ENCODE measurements around the gene DDX1. TPM values are rescaled to one million over a fixed set of nuclear protein-coding genes. Genes with fewer than 3 reads are reported as not detected.

DDX1 gene
- total RNA-seq, 1 experiment from 2014 or later = 115 TPM

DNA sequence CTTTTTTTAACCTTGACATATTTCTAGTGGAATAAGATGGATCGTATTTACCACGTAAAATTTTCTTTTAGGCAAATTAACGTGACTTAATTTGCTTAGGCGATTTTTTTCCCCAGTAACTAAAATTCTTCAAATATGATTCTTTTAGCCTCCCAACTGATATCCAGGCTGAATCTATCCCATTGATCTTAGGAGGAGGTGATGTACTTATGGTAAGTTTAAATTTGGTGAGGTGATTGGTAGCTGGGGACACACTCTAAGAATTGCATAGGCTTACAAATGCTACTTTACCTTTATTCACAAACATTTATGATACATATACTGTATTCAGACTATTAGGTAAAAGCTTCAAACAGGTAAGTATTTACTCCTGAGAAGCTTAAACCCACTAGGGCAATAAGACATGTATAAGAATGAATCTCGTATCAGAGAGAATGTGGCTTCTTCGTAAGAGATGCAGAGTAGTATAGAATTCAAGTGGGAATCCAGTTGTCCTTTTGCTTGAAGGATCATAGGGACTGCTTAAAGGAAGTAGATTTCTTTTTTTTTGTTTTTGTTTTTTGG is 3.8 kb downstream of the DDX1 start:
- Mint-ChIP-seq H3K9me3 (no peaks in the 10 kb centered on the region), H3K27me3 (ENCODE audit: low read depth) (no peaks in the 10 kb centered on the region; the same call in 1 of the 2 replicates), H3K36me3 (peaks cover 46% of the 10 kb centered on the region), H3K4me1 (peaks cover 16% of the 10 kb centered on the region), H3K4me3 (no peak overlapping the region), H3K27ac (no peak overlapping the region)
- POLR2A ChIA-PET = interaction anchor here (0.6 kb wide), 1 partner anchor 15 kb away, joined by 5 read pairs; no protein-coding TSS in a partner anchor
- CTCF ChIA-PET = no interaction called here
- TF ChIP-seq, protein P1, sequence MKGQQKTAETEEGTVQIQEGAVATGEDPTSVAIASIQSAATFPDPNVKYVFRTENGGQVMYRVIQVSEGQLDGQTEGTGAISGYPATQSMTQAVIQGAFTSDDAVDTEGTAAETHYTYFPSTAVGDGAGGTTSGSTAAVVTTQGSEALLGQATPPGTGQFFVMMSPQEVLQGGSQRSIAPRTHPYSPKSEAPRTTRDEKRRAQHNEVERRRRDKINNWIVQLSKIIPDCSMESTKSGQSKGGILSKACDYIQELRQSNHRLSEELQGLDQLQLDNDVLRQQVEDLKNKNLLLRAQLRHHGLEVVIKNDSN (CRISPR knock-in tag; IDR thresholded peaks at IDR 0.05) = no peak
- TF ChIP-seq ZNF121 (CRISPR knock-in tag; IDR thresholded peaks at IDR 0.05) = no peak
- TF ChIP-seq GRHL2 (CRISPR knock-in tag; IDR thresholded peaks at IDR 0.05; ENCODE audit: insufficient replicate concordance, severe bottlenecking) = no peak
- TF ChIP-seq, protein P2, sequence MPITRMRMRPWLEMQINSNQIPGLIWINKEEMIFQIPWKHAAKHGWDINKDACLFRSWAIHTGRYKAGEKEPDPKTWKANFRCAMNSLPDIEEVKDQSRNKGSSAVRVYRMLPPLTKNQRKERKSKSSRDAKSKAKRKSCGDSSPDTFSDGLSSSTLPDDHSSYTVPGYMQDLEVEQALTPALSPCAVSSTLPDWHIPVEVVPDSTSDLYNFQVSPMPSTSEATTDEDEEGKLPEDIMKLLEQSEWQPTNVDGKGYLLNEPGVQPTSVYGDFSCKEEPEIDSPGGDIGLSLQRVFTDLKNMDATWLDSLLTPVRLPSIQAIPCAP (CRISPR knock-in tag; IDR thresholded peaks at IDR 0.05) = no peak
- TF ChIP-seq, protein P3, sequence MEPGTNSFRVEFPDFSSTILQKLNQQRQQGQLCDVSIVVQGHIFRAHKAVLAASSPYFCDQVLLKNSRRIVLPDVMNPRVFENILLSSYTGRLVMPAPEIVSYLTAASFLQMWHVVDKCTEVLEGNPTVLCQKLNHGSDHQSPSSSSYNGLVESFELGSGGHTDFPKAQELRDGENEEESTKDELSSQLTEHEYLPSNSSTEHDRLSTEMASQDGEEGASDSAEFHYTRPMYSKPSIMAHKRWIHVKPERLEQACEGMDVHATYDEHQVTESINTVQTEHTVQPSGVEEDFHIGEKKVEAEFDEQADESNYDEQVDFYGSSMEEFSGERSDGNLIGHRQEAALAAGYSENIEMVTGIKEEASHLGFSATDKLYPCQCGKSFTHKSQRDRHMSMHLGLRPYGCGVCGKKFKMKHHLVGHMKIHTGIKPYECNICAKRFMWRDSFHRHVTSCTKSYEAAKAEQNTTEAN (CRISPR knock-in tag; IDR thresholded peaks at IDR 0.05) = no peak
- no peak for TF ChIP-seq SMAD4 (CRISPR knock-in tag; IDR thresholded peaks at IDR 0.05)
- no peak for TF ChIP-seq IRF2 (CRISPR knock-in tag; IDR thresholded peaks at IDR 0.05; ENCODE audit: borderline replicate concordance, low read depth)
- DNase-seq (ENCODE audit: low spot score) (no peak), ATAC-seq (no peak)

DNA sequence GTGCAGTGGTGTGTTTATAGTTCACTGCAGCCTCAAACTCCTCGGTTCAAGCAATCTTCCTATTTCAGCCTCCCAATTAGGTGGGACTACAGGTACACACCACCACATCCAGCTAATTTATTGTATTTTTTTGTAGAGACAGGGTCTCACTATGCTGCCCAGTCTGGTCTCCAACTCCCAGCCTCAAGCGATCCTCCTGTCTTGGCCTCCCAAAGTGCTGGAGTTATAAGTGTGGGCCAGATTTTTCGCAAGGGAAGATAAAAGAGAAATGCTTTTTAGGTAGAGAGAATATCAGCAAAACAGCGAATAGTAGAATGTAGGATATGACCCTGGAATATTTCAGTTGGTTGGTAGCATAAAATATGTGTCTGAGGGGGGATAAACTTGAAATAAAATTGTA is 4.3 kb downstream of the DDX1 start:
- Mint-ChIP-seq H3K27me3 (ENCODE audit: low read depth) (no peaks in the 10 kb centered on the region; the same call in 1 of the 2 replicates), H3K36me3 (peaks cover 50% of the 10 kb centered on the region), H3K4me3 (no peak overlapping the region), H3K27ac (no peak overlapping the region), H3K4me1 (peaks cover 15% of the 10 kb centered on the region), H3K9me3 (no peaks in the 10 kb centered on the region)
- DNase-seq (ENCODE audit: low spot score) (no peak), ATAC-seq (no peak)
- ChIA-PET POLR2A (interaction anchor here (0.6 kb wide), 1 partner anchor 15 kb away, joined by 5 read pairs; no protein-coding TSS in a partner anchor), CTCF (no interaction called here)
- TF ChIP-seq NFYB (CRISPR knock-in tag; conservative IDR thresholded peaks at IDR 0.05; ENCODE audit: low read depth) (no peak), GTF2I (CRISPR knock-in tag; conservative IDR thresholded peaks at IDR 0.05) (0 out of 2 replicates have a peak, but pooled peaks have one; percentile 17), JAZF1 (CRISPR knock-in tag; IDR thresholded peaks at IDR 0.05) (no peak), ZNF121 (CRISPR knock-in tag; IDR thresholded peaks at IDR 0.05) (peak; percentile 80; the same call in 1 of the 2 replicates), ETV6 (CRISPR knock-in tag; IDR thresholded peaks at IDR 0.05) (no peak)

DNA sequence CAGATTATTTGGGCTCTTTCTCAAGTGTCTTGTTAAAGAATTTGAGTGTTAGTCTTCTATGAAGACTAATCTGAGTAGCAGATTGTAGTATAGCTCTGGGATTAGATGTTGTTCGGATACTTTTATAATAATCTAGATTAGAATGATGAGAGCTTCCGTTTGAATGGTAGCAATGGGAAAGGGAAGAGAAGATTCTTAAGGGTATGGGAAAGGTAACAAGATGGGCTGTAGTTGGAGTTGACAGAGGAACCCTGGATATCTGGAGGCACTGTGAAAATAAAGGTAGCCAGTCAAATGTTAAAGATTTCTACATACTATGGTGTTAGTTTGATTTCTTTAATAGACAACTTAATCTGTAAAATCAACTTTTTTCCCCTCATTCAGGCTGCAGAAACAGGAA is 4.7 kb downstream of the DDX1 start:
- DNase-seq (ENCODE audit: low spot score) (no peak), ATAC-seq (no peak)
- H3K9me3 Mint-ChIP-seq = no peaks in the 10 kb centered on the region
- CTCF ChIA-PET = no interaction called here
- H3K4me1 Mint-ChIP-seq = peaks cover 11% of the 10 kb centered on the region
- H3K4me3 Mint-ChIP-seq = no peak overlapping the region
- H3K36me3 Mint-ChIP-seq = peaks cover 55% of the 10 kb centered on the region
- H3K27me3 Mint-ChIP-seq (ENCODE audit: low read depth) = no peaks in the 10 kb centered on the region
- POLR2A ChIA-PET = no interaction called here
- H3K27ac Mint-ChIP-seq = no peak overlapping the region
- TF ChIP-seq, protein P4, sequence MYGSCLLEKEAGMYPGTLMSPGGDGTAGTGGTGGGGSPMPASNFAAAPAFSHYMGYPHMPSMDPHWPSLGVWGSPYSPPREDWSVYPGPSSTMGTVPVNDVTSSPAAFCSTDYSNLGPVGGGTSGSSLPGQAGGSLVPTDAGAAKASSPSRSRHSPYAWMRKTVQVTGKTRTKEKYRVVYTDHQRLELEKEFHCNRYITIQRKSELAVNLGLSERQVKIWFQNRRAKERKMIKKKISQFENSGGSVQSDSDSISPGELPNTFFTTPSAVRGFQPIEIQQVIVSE (CRISPR knock-in tag; IDR thresholded peaks at IDR 0.05; ENCODE audit: borderline replicate concordance) = no peak
- TF ChIP-seq, protein P5, sequence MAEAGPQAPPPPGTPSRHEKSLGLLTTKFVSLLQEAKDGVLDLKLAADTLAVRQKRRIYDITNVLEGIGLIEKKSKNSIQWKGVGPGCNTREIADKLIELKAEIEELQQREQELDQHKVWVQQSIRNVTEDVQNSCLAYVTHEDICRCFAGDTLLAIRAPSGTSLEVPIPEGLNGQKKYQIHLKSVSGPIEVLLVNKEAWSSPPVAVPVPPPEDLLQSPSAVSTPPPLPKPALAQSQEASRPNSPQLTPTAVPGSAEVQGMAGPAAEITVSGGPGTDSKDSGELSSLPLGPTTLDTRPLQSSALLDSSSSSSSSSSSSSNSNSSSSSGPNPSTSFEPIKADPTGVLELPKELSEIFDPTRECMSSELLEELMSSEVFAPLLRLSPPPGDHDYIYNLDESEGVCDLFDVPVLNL (CRISPR knock-in tag; IDR thresholded peaks at IDR 0.05; ENCODE audit: borderline replicate concordance, low read depth) = no peak
- TF ChIP-seq EMX1 (CRISPR knock-in tag; IDR thresholded peaks at IDR 0.05) = no peak
- TF ChIP-seq, protein P6, sequence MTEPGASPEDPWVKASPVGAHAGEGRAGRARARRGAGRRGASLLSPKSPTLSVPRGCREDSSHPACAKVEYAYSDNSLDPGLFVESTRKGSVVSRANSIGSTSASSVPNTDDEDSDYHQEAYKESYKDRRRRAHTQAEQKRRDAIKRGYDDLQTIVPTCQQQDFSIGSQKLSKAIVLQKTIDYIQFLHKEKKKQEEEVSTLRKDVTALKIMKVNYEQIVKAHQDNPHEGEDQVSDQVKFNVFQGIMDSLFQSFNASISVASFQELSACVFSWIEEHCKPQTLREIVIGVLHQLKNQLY (CRISPR knock-in tag; IDR thresholded peaks at IDR 0.05) = no peak
- TF ChIP-seq, protein P7, sequence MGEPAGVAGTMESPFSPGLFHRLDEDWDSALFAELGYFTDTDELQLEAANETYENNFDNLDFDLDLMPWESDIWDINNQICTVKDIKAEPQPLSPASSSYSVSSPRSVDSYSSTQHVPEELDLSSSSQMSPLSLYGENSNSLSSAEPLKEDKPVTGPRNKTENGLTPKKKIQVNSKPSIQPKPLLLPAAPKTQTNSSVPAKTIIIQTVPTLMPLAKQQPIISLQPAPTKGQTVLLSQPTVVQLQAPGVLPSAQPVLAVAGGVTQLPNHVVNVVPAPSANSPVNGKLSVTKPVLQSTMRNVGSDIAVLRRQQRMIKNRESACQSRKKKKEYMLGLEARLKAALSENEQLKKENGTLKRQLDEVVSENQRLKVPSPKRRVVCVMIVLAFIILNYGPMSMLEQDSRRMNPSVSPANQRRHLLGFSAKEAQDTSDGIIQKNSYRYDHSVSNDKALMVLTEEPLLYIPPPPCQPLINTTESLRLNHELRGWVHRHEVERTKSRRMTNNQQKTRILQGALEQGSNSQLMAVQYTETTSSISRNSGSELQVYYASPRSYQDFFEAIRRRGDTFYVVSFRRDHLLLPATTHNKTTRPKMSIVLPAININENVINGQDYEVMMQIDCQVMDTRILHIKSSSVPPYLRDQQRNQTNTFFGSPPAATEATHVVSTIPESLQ (CRISPR knock-in tag; IDR thresholded peaks at IDR 0.05) = no peak
- TF ChIP-seq, protein P8, sequence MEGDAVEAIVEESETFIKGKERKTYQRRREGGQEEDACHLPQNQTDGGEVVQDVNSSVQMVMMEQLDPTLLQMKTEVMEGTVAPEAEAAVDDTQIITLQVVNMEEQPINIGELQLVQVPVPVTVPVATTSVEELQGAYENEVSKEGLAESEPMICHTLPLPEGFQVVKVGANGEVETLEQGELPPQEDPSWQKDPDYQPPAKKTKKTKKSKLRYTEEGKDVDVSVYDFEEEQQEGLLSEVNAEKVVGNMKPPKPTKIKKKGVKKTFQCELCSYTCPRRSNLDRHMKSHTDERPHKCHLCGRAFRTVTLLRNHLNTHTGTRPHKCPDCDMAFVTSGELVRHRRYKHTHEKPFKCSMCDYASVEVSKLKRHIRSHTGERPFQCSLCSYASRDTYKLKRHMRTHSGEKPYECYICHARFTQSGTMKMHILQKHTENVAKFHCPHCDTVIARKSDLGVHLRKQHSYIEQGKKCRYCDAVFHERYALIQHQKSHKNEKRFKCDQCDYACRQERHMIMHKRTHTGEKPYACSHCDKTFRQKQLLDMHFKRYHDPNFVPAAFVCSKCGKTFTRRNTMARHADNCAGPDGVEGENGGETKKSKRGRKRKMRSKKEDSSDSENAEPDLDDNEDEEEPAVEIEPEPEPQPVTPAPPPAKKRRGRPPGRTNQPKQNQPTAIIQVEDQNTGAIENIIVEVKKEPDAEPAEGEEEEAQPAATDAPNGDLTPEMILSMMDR (IDR thresholded peaks at IDR 0.05) = no peak
- no peak for TF ChIP-seq ZNF263 (CRISPR knock-in tag; IDR thresholded peaks at IDR 0.05; ENCODE audit: low read depth)
- TF ChIP-seq ZNF423 (CRISPR knock-in tag; IDR thresholded peaks at IDR 0.05) = no peak
- TF ChIP-seq ZNF232 (CRISPR knock-in tag; IDR thresholded peaks at IDR 0.05) = no peak
- TF ChIP-seq, protein P9, sequence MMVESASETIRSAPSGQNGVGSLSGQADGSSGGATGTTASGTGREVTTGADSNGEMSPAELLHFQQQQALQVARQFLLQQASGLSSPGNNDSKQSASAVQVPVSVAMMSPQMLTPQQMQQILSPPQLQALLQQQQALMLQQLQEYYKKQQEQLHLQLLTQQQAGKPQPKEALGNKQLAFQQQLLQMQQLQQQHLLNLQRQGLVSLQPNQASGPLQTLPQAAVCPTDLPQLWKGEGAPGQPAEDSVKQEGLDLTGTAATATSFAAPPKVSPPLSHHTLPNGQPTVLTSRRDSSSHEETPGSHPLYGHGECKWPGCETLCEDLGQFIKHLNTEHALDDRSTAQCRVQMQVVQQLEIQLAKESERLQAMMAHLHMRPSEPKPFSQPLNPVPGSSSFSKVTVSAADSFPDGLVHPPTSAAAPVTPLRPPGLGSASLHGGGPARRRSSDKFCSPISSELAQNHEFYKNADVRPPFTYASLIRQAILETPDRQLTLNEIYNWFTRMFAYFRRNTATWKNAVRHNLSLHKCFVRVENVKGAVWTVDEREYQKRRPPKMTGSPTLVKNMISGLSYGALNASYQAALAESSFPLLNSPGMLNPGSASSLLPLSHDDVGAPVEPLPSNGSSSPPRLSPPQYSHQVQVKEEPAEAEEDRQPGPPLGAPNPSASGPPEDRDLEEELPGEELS (CRISPR knock-in tag; IDR thresholded peaks at IDR 0.05) = no peak

Data from WTC11 (cell line).